ENCODE measurements around the gene CPNE9.

Gene CPNE9

DNA sequence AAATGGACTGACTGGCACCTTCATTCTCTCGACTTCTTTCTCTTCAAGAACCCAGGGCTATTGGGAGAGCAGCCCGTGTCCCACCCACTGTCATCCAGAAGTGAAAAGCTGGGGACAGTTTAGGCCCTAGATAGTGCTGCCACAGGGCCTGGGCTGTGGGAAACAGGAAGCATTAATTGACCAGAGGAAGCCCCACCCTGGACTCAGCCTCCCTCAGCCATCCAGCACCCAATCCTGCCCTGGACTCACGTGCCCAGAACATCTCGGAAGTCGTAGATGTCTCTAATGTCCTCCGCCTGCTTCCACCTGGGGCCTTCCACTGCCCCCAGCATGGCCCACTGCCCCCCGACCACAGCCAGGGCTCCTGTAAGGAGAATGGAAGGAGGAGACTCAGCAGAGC, 63.8 kb downstream of the CPNE9 start:
- no peaks in the 10 kb centered on the region for H4K20me1 ChIP-seq (ENCODE audit: insufficient read depth, low read length)
- no peaks in the 10 kb centered on the region for H3K36me3 ChIP-seq (replicated peaks; ENCODE audit: insufficient read depth, low read length)
- no peak overlapping the region for H2AFZ ChIP-seq (ENCODE audit: low read length)
- TF ChIP-seq EZH2phosphoT487 (IDR thresholded peaks at IDR 0.05; ENCODE audit: low read length) (no peak), EZH2 (optimal IDR thresholded peaks at IDR 0.05; ENCODE audit: low read depth, low read length) (no peak)
- TF ChIP-seq, protein P1, sequence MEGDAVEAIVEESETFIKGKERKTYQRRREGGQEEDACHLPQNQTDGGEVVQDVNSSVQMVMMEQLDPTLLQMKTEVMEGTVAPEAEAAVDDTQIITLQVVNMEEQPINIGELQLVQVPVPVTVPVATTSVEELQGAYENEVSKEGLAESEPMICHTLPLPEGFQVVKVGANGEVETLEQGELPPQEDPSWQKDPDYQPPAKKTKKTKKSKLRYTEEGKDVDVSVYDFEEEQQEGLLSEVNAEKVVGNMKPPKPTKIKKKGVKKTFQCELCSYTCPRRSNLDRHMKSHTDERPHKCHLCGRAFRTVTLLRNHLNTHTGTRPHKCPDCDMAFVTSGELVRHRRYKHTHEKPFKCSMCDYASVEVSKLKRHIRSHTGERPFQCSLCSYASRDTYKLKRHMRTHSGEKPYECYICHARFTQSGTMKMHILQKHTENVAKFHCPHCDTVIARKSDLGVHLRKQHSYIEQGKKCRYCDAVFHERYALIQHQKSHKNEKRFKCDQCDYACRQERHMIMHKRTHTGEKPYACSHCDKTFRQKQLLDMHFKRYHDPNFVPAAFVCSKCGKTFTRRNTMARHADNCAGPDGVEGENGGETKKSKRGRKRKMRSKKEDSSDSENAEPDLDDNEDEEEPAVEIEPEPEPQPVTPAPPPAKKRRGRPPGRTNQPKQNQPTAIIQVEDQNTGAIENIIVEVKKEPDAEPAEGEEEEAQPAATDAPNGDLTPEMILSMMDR (IDR thresholded peaks at IDR 0.05; ENCODE audit: low read length) = no peak
- no peak overlapping the region for H3K27ac ChIP-seq (ENCODE audit: low read length)
- DNase-seq = no peak
- H3K4me2 ChIP-seq (ENCODE audit: low read depth, low read length) = no peak overlapping the region
- 0 out of 2 replicates have a peak, but pooled peaks cover 5% of the 10 kb centered on the region for H3K4me1 ChIP-seq (ENCODE audit: low read length)
- H3F3A ChIP-seq (ENCODE audit: insufficient read depth, low read length) = no peaks in the 10 kb centered on the region; the same call in 1 of the 2 replicates
- no peaks in the 10 kb centered on the region for H3K9me2 ChIP-seq (replicated peaks; ENCODE audit: insufficient read depth, low read length)
- no peak overlapping the region for H3K4me3 ChIP-seq (ENCODE audit: low read length)
- H3K9me3 ChIP-seq (replicated peaks; ENCODE audit: insufficient read depth, low read length) = no peaks in the 10 kb centered on the region
- H3K79me2 ChIP-seq (ENCODE audit: low read length) = no peaks in the 10 kb centered on the region
- no peak overlapping the region for H3K9ac ChIP-seq (ENCODE audit: low read length)
- H3K27me3 ChIP-seq (replicated peaks; ENCODE audit: insufficient read depth, low read length) = no peaks in the 10 kb centered on the region

DNA sequence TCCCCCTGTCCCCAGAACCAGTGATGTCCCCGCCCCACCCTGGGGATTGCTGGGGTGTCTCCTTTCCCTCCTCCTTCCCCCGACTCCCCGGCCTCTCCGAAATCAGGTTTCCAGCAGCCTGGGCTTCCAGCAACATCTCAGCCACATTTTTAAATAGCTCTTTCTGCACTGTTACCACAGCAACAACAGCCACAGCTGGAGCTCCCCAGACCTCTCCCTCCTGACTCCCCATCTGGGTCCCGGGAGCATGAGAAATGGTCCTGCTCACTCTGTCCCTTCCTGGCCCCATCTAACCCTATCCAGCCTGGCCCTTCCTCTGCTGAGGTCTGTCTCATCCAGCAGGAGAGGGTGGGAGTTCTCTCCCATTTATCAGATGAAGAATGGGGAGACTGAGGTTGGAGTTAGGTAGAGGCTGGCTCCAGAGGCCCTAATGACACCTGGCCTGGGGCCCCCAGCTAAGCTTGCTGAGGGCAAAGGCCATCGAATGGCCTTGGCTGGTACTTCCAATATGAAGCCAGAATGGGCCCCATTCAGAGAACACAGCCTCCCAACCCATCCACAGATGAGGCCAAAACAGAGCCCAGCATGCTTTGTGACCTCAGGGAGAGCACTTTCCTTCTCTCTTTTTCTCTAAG, 64.6 kb downstream of the CPNE9 start:
- no peak overlapping the region for H3K4me3 ChIP-seq (ENCODE audit: low read length)
- TF ChIP-seq EZH2phosphoT487 (IDR thresholded peaks at IDR 0.05; ENCODE audit: low read length) = no peak
- TF ChIP-seq, protein P1 (IDR thresholded peaks at IDR 0.05; ENCODE audit: low read length) = no peak
- TF ChIP-seq EZH2 (optimal IDR thresholded peaks at IDR 0.05; ENCODE audit: low read depth, low read length) = no peak
- H3K9me2 ChIP-seq (replicated peaks; ENCODE audit: insufficient read depth, low read length) = no peaks in the 10 kb centered on the region
- no peaks in the 10 kb centered on the region for H3K9me3 ChIP-seq (replicated peaks; ENCODE audit: insufficient read depth, low read length)
- 0 out of 2 replicates have a peak, but pooled peaks cover 5% of the 10 kb centered on the region for H3K4me1 ChIP-seq (ENCODE audit: low read length)
- H2AFZ ChIP-seq (ENCODE audit: low read length) = no peak overlapping the region
- H3K36me3 ChIP-seq (replicated peaks; ENCODE audit: insufficient read depth, low read length) = no peaks in the 10 kb centered on the region
- no peaks in the 10 kb centered on the region for H3K79me2 ChIP-seq (ENCODE audit: low read length)
- no peaks in the 10 kb centered on the region; the same call in 1 of the 2 replicates for H3F3A ChIP-seq (ENCODE audit: insufficient read depth, low read length)
- no peak overlapping the region for H3K9ac ChIP-seq (ENCODE audit: low read length)
- no peak for DNase-seq
- no peaks in the 10 kb centered on the region for H4K20me1 ChIP-seq (ENCODE audit: insufficient read depth, low read length)
- no peak overlapping the region for H3K4me2 ChIP-seq (ENCODE audit: low read depth, low read length)
- no peak overlapping the region for H3K27ac ChIP-seq (ENCODE audit: low read length)
- H3K27me3 ChIP-seq (replicated peaks; ENCODE audit: insufficient read depth, low read length) = no peaks in the 10 kb centered on the region

DNA sequence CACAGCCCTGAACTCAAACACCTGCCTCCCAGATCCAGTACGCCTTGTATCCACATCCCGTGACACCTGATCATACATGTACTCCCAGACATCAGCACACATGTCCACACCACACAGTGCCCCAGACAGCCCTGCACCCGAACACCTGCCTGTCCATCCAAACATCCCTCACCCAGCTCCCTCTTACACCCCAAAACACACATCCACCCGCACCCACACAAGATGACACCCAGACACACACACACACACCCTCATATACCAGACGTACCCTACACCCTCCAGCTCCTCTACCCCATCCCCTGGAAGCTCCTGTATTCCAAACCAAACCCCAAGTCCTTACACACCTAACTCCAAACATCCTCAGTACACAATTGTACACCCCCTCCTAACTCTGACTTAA, 65.4 kb downstream of the CPNE9 start:
- Histone ChIP-seq H2AFZ (ENCODE audit: low read length) (peak overlapping the region; percentile 68), H4K20me1 (ENCODE audit: insufficient read depth, low read length) (no peaks in the 10 kb centered on the region), H3K9me3 (replicated peaks; ENCODE audit: insufficient read depth, low read length) (no peaks in the 10 kb centered on the region), H3K4me3 (ENCODE audit: low read length) (peak overlapping the region; percentile 75), H3K4me2 (ENCODE audit: low read depth, low read length) (peak overlapping the region; percentile 80; the same call in 1 of the 2 replicates), H3K9me2 (replicated peaks; ENCODE audit: insufficient read depth, low read length) (no peaks in the 10 kb centered on the region), H3K36me3 (replicated peaks; ENCODE audit: insufficient read depth, low read length) (no peaks in the 10 kb centered on the region), H3F3A (ENCODE audit: insufficient read depth, low read length) (no peaks in the 10 kb centered on the region; the same call in 1 of the 2 replicates), H3K9ac (ENCODE audit: low read length) (peak overlapping the region; percentile 66; the same call in 1 of the 2 replicates), H3K27ac (ENCODE audit: low read length) (no peak overlapping the region), H3K79me2 (ENCODE audit: low read length) (no peaks in the 10 kb centered on the region), H3K27me3 (replicated peaks; ENCODE audit: insufficient read depth, low read length) (no peaks in the 10 kb centered on the region), H3K4me1 (ENCODE audit: low read length) (0 out of 2 replicates have a peak, but pooled peaks cover 5% of the 10 kb centered on the region)
- no peak for DNase-seq
- TF ChIP-seq EZH2phosphoT487 (IDR thresholded peaks at IDR 0.05; ENCODE audit: low read length) (no peak), EZH2 (optimal IDR thresholded peaks at IDR 0.05; ENCODE audit: low read depth, low read length) (no peak)
- TF ChIP-seq, protein P1 (IDR thresholded peaks at IDR 0.05; ENCODE audit: low read length) = no peak

All from MM.1S (cell line).